ENCODE data around the gene C16orf54.
"Not testable (repeated sequence)": the region's sequence is repeated elsewhere in the genome, so short reads cannot be mapped to it uniquely, and the experiment has no call there.

The C16orf54 gene

GRCh38 chr16:29763326-29763725, 17.5 kb upstream of the C16orf54 start:
- ATAC-seq (ENCODE audit: insufficient read depth, low read depth), result no peak
- H3K36me3 ChIP-seq (ENCODE audit: insufficient read depth, low read length), result no peaks in the 10 kb centered on the region
- no peaks in the 10 kb centered on the region for H3K27me3 ChIP-seq (ENCODE audit: insufficient read depth, low read length, poor library complexity)
- no peak overlapping the region for H3K4me2 ChIP-seq (ENCODE audit: insufficient read depth, low read length)
- no peaks in the 10 kb centered on the region for H3K79me2 ChIP-seq (ENCODE audit: insufficient read depth, low read length)
- no peak overlapping the region for H3K9ac ChIP-seq (ENCODE audit: low read depth, low read length)
- no peak for TF ChIP-seq EZH2 (IDR thresholded peaks at IDR 0.05; ENCODE audit: borderline replicate concordance, low read depth, low read length, severe bottlenecking)
- TF ChIP-seq, protein P1, sequence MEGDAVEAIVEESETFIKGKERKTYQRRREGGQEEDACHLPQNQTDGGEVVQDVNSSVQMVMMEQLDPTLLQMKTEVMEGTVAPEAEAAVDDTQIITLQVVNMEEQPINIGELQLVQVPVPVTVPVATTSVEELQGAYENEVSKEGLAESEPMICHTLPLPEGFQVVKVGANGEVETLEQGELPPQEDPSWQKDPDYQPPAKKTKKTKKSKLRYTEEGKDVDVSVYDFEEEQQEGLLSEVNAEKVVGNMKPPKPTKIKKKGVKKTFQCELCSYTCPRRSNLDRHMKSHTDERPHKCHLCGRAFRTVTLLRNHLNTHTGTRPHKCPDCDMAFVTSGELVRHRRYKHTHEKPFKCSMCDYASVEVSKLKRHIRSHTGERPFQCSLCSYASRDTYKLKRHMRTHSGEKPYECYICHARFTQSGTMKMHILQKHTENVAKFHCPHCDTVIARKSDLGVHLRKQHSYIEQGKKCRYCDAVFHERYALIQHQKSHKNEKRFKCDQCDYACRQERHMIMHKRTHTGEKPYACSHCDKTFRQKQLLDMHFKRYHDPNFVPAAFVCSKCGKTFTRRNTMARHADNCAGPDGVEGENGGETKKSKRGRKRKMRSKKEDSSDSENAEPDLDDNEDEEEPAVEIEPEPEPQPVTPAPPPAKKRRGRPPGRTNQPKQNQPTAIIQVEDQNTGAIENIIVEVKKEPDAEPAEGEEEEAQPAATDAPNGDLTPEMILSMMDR (IDR thresholded peaks at IDR 0.05; ENCODE audit: borderline replicate concordance, extremely low read depth, low read length, poor library complexity, severe bottlenecking), result no peak
- DNase-seq, result no peak
- H2AFZ ChIP-seq (ENCODE audit: low read depth, low read length), result no peak overlapping the region
- no peaks in the 10 kb centered on the region for H3K9me3 ChIP-seq (ENCODE audit: insufficient read depth, low read length, severe bottlenecking)
- no peaks in the 10 kb centered on the region for H4K20me1 ChIP-seq (ENCODE audit: insufficient read depth, low read length)
- H3K27ac ChIP-seq (ENCODE audit: low read length), result no peak overlapping the region
- H3K4me3 ChIP-seq (ENCODE audit: low read depth in 1 of 2, low read length in 2 of 2), result no peak overlapping the region
- no peaks in the 10 kb centered on the region for H3K4me1 ChIP-seq (ENCODE audit: insufficient read depth, low read length)

GRCh38 chr16:29761882-29762281, 16.1 kb upstream of the C16orf54 start:
- DNase-seq (no peak), ATAC-seq (ENCODE audit: insufficient read depth, low read depth) (no peak; the same call in 2 of the 3 replicates)
- no peaks in the 10 kb centered on the region for H3K79me2 ChIP-seq (ENCODE audit: insufficient read depth, low read length)
- H3K4me3 ChIP-seq (ENCODE audit: low read depth in 1 of 2, low read length in 2 of 2), result no peak overlapping the region
- H2AFZ ChIP-seq (ENCODE audit: low read depth, low read length), result no peak overlapping the region
- H3K4me1 ChIP-seq (ENCODE audit: insufficient read depth, low read length), result no peaks in the 10 kb centered on the region
- TF ChIP-seq, protein P1 (IDR thresholded peaks at IDR 0.05; ENCODE audit: borderline replicate concordance, extremely low read depth, low read length, poor library complexity, severe bottlenecking), result no peak
- no peak for TF ChIP-seq EZH2 (IDR thresholded peaks at IDR 0.05; ENCODE audit: borderline replicate concordance, low read depth, low read length, severe bottlenecking)
- no peaks in the 10 kb centered on the region for H3K27me3 ChIP-seq (ENCODE audit: insufficient read depth, low read length, poor library complexity)
- no peak overlapping the region for H3K4me2 ChIP-seq (ENCODE audit: insufficient read depth, low read length)
- no peaks in the 10 kb centered on the region for H4K20me1 ChIP-seq (ENCODE audit: insufficient read depth, low read length)
- no peak overlapping the region for H3K27ac ChIP-seq (ENCODE audit: low read length)
- no peaks in the 10 kb centered on the region for H3K36me3 ChIP-seq (ENCODE audit: insufficient read depth, low read length)
- H3K9me3 ChIP-seq (ENCODE audit: insufficient read depth, low read length, severe bottlenecking), result no peaks in the 10 kb centered on the region
- H3K9ac ChIP-seq (ENCODE audit: low read depth, low read length), result no peak overlapping the region

DNA sequence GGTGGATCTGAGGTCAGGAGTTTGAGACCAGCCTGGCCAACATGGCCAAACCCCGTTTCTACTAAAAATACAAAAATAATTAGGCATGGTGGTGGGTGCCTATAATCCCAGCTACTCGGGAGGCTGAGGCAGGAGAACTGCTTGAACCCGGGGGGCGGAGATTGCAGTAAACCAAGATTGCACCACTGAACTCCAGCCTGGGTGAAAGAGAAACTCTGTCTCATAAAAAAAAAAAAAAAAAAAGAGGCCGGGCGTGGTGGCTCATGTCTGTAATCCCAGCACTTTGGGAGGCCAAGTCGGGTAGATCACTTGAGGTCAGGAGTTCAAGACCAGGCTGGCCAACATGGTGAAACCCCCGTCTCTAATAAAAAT, 15.5 kb upstream of the C16orf54 start:
- H3K36me3 ChIP-seq (ENCODE audit: insufficient read depth, low read length); H3K79me2 ChIP-seq (ENCODE audit: insufficient read depth, low read length); H3K4me1 ChIP-seq (ENCODE audit: insufficient read depth, low read length); H3K4me2 ChIP-seq (ENCODE audit: insufficient read depth, low read length); H2AFZ ChIP-seq (ENCODE audit: low read depth, low read length); H3K9me3 ChIP-seq (ENCODE audit: insufficient read depth, low read length, severe bottlenecking); ATAC-seq (ENCODE audit: insufficient read depth, low read depth); H4K20me1 ChIP-seq (ENCODE audit: insufficient read depth, low read length); DNase-seq; H3K27ac ChIP-seq (ENCODE audit: low read length); H3K27me3 ChIP-seq (ENCODE audit: insufficient read depth, low read length, poor library complexity); H3K4me3 ChIP-seq (ENCODE audit: low read depth in 1 of 2, low read length in 2 of 2); H3K9ac ChIP-seq (ENCODE audit: low read depth, low read length): not testable (repeated sequence)

DNA sequence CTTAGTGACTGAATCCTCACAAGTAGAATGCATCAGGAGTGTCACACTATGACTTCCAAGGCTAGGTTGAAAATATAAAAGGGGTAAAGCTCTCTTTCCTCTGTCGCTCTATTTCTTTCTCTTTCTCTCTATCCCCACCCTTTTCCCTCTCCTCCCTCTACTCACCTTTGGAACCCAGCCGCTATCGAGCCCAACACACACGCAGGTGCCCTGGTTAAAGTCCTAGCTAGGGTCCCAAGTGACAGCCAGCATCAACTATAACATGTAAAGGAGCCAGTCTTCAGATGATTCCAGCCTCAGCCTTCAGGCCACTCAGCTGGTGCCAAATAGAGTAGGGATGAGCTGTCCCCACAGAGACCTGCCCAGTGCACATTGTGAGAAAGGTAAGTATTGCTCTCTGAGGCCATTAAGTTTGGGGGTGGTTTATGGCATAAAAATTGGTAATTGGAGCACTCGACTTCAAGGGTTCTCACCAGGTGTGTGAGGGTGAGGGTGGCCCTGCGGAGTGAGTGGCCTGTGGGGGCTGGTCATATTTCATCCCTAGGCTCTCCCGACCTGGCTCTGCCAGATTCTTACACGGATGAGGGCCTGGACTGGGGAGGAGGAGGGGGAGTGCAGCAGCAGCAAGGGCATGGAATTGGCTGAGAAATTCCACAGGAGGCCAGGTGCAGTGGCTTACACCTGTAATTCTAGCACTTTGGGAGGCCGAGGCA, 14.9 kb upstream of the C16orf54 start:
- no peak for DNase-seq
- H3K4me2 ChIP-seq (ENCODE audit: insufficient read depth, low read length), result no peak overlapping the region
- ATAC-seq (ENCODE audit: insufficient read depth, low read depth), result no peak
- no peak overlapping the region for H3K4me3 ChIP-seq (ENCODE audit: low read depth in 1 of 2, low read length in 2 of 2)
- no peaks in the 10 kb centered on the region for H3K9me3 ChIP-seq (ENCODE audit: insufficient read depth, low read length, severe bottlenecking)
- TF ChIP-seq, protein P1 (IDR thresholded peaks at IDR 0.05; ENCODE audit: borderline replicate concordance, extremely low read depth, low read length, poor library complexity, severe bottlenecking), result no peak
- no peak for TF ChIP-seq EZH2 (IDR thresholded peaks at IDR 0.05; ENCODE audit: borderline replicate concordance, low read depth, low read length, severe bottlenecking)
- no peaks in the 10 kb centered on the region for H3K4me1 ChIP-seq (ENCODE audit: insufficient read depth, low read length)
- H3K27ac ChIP-seq (ENCODE audit: low read length), result no peak overlapping the region
- H3K27me3 ChIP-seq (ENCODE audit: insufficient read depth, low read length, poor library complexity), result no peaks in the 10 kb centered on the region
- no peak overlapping the region for H2AFZ ChIP-seq (ENCODE audit: low read depth, low read length)
- no peaks in the 10 kb centered on the region for H3K79me2 ChIP-seq (ENCODE audit: insufficient read depth, low read length)
- H4K20me1 ChIP-seq (ENCODE audit: insufficient read depth, low read length), result no peaks in the 10 kb centered on the region
- no peaks in the 10 kb centered on the region for H3K36me3 ChIP-seq (ENCODE audit: insufficient read depth, low read length)
- no peak overlapping the region for H3K9ac ChIP-seq (ENCODE audit: low read depth, low read length)

Data from DND-41 (cell line).